K562 (cell line): ENCODE results near the gene GNGT2.
"Not testable (repeated sequence)": the region's sequence is repeated elsewhere in the genome, so short reads cannot be mapped to it uniquely, and the experiment has no call there.

Source experiments
- BRD9 ChIP-seq: fragments of 450-650 bp; IDR thresholded peaks from 2 replicates; pipeline ENCODE4 v1.6.1; 2018; ENCODE audit warnings: low read depth; ENCODE audit not compliant: partially characterized antibody
- E2F1 ChIP-seq: sonication (generic); formaldehyde crosslinking; IDR thresholded peaks from 2 replicates; pipeline ENCODE4 v1.8.1; 2023; ENCODE audit warnings: mild to moderate bottlenecking, missing genetic modification reagents, moderate library complexity

- not testable (repeated sequence) for TF ChIP-seq E2F1, BRD9
Observed at GRCh38 chr17:49185381-49185780, 25.0 kb downstream of the GNGT2 start.
